HepG2 (cell line): Measurements from ENCODE around the gene MMS19. TPM values are rescaled to one million over a fixed set of nuclear protein-coding genes. Genes with fewer than 3 reads are reported as not detected.

Source experiments
- ARID4A ChIP-seq: sonication (generic); formaldehyde crosslinking; IDR thresholded peaks from 2 replicates; pipeline ENCODE4 v1.5.0; 2020; ENCODE audit warnings: mild to moderate bottlenecking, missing genetic modification reagents, borderline replicate concordance
- CC2D1A ChIP-seq: sonication (generic); formaldehyde crosslinking; IDR thresholded peaks from 2 replicates; pipeline ENCODE4 v1.8.1; 2023; ENCODE audit warnings: mild to moderate bottlenecking, missing genetic modification reagents
- FIP1L1 ChIP-seq: fragments of 200-400 bp; formaldehyde crosslinking; IDR thresholded peaks from 2 replicates; pipeline ENCODE4 v1.6.1; 2018; ENCODE audit warnings: low read depth, mild to moderate bottlenecking, low read length, moderate library complexity, borderline replicate concordance; ENCODE audit not compliant: insufficient read depth
- GATAD2A ChIP-seq: IDR thresholded peaks from 2 replicates; pipeline ENCODE4 v1.6.1; 2016
- GTF2F1 ChIP-seq: fragments of 150-350 bp; IDR thresholded peaks from 2 replicates; pipeline ENCODE4 v1.6.1; 2014; ENCODE audit warnings: low read length
- KLF11 ChIP-seq: IDR thresholded peaks from 2 replicates; pipeline ENCODE4 v1.6.1; 2016; ENCODE audit warnings: missing compliant biosample characterization
- MBD4 ChIP-seq: IDR thresholded peaks from 2 replicates; pipeline ENCODE4 v1.6.1; 2012; ENCODE audit warnings: low read length, inconsistent platforms, borderline replicate concordance
- MNT ChIP-seq: fragments of 450-650 bp; IDR thresholded peaks from 2 replicates; pipeline ENCODE4 v1.6.1; 2016
- PATZ1 ChIP-seq: sonication (generic); formaldehyde crosslinking; IDR thresholded peaks from 2 replicates; pipeline ENCODE4 v1.4.0; 2020; ENCODE audit warnings: missing genetic modification reagents
- ZKSCAN5 ChIP-seq: sonication (generic); formaldehyde crosslinking; IDR thresholded peaks from 2 replicates; pipeline ENCODE4 v1.5.1; 2020; ENCODE audit warnings: mild to moderate bottlenecking, missing genetic modification reagents
- ZNF331 ChIP-seq: sonication (generic); formaldehyde crosslinking; IDR thresholded peaks from 2 replicates; pipeline ENCODE4 v1.4.0; 2020; ENCODE audit warnings: missing genetic modification reagents
- ZNF678 ChIP-seq: sonication (generic); formaldehyde crosslinking; IDR thresholded peaks from 2 replicates; pipeline ENCODE4 v1.4.0; 2020; ENCODE audit warnings: mild to moderate bottlenecking, missing genetic modification reagents
- polyA plus RNA-seq, 8 experiments: library from polyadenylated mRNA; depleted of rRNA in 3 of 8; stranded (reverse) in 7 of 8; unstranded in 1 of 8; fragments of >200 nt; fragmentation: Illumina TruSeq in 4 of 8; extraction: Trizol in 4 of 8; gene quantifications; 2 replicates each; pipeline versions ENCODE4 v1.2.1 to v1.2.3, GENCODE V29; 2011 to 2016; ENCODE audit warnings: low read depth in 4 of 8, missing spikeins in 1 of 8, mixed read lengths in 1 of 8; ENCODE audit not compliant: insufficient read depth in 1 of 8
- total RNA-seq, 5 experiments: library from RNA; depleted of rRNA; stranded (reverse); fragments of >200 nt; fragmentation: Illumina TruSeq; extraction: Trizol; gene quantifications; 2 replicates each; pipeline ENCODE4 v1.2.3, GENCODE V29; 2016; ENCODE audit warnings: low read depth in 1 of 5
- TF ChIP-seq, protein P1 (sequence below): sonication (generic); formaldehyde crosslinking; conservative IDR thresholded peaks from 2 replicates; pipeline ENCODE4 v1.4.0; 2020; ENCODE audit warnings: missing genetic modification reagents
- TF ChIP-seq, protein P2 (sequence below): sonication (generic); formaldehyde crosslinking; IDR thresholded peaks from 2 replicates; pipeline ENCODE4 v1.8.0; 2022; ENCODE audit warnings: mild to moderate bottlenecking, missing genetic modification reagents, borderline replicate concordance
- TF ChIP-seq, protein P3 (sequence below): sonication (generic); formaldehyde crosslinking; conservative IDR thresholded peaks from 2 replicates; pipeline ENCODE4 v1.5.0; 2020; ENCODE audit warnings: missing genetic modification reagents

MMS19 gene
- total and polyA plus RNA-seq, 2 of the 13 experiments (the other 11 are each of a cell fraction or from before 2014, with no cell fraction given), result 76.4 to 107 TPM

DNA sequence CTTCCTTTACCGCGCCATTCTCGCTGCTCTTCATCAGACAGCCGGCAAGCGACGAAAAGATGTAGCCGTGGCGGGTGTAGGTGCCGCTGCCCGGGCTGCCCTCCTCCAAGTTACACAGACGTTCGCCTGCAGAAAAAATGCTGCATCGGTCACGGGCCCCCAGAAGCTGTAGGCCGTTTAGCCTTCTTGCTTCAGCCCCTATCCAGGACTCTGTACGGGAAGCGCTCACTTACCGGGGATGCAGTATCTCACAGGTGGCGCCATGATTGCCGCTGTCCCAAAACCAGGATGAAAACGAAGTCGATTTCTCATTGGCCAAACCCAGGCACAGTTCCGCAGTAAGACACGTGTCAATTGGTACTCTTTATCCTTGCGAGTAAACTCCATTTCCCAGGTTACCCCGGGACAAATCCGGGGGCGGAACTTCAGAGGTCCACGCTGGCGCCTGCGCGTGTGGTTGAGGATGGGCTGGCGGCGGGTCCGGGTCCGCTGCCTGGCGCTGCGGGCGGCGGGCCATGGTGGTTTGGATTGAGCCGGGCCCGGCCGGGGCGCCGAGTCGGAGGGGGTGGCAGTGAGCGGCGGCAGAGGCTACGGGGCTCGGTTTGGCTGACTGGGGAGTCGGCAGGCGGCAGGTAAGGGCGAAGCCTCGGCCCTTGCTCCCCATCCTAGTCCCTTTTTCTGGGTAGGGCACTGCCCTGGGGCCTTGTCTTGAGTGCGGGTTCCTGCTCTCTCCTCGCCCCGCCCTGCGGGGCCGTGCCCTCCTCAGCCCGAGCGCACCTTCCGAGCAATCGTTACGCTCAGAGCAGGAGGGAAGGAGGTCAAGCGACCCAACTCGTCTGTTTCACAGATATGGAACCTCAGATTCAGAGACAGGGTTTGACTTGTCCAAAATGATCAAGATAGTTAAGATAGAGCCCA, 52.2 kb downstream of the MMS19 start, which contains the start of the genes EXOSC1 and ZDHHC16 (continued):
- TF ChIP-seq, protein P1, sequence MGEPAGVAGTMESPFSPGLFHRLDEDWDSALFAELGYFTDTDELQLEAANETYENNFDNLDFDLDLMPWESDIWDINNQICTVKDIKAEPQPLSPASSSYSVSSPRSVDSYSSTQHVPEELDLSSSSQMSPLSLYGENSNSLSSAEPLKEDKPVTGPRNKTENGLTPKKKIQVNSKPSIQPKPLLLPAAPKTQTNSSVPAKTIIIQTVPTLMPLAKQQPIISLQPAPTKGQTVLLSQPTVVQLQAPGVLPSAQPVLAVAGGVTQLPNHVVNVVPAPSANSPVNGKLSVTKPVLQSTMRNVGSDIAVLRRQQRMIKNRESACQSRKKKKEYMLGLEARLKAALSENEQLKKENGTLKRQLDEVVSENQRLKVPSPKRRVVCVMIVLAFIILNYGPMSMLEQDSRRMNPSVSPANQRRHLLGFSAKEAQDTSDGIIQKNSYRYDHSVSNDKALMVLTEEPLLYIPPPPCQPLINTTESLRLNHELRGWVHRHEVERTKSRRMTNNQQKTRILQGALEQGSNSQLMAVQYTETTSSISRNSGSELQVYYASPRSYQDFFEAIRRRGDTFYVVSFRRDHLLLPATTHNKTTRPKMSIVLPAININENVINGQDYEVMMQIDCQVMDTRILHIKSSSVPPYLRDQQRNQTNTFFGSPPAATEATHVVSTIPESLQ (CRISPR knock-in tag), result no peak
- no peak for TF ChIP-seq ZKSCAN5 (CRISPR knock-in tag)
- TF ChIP-seq ZNF678 (CRISPR knock-in tag), result no peak
- TF ChIP-seq PATZ1 (CRISPR knock-in tag), result peak; percentile 22; the same call in 1 of the 2 replicates
- no peak for TF ChIP-seq CC2D1A (CRISPR knock-in tag)
- TF ChIP-seq, protein P2, sequence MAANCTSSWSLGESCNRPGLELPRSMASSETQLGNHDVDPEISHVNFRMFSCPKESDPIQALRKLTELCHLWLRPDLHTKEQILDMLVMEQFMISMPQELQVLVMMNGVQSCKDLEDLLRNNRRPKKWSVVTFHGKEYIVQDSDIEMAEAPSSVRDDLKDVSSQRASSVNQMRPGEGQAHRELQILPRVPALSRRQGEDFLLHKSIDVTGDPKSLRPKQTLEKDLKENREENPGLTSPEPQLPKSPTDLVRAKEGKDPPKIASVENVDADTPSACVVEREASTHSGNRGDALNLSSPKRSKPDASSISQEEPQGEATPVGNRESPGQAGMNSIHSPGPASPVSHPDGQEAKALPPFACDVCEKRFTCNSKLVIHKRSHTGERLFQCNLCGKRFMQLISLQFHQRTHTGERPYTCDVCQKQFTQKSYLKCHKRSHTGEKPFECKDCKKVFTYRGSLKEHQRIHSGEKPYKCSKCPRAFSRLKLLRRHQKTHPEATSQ, result peak; percentile 68; the same call in 1 of the 2 replicates
- peak; percentile 51; the same call in 1 of the 2 replicates for TF ChIP-seq ZNF331
- TF ChIP-seq ARID4A (CRISPR knock-in tag), result peak; percentile 87
- peak; percentile 17; the same call in 1 of the 2 replicates for TF ChIP-seq GATAD2A
- peak; percentile 80 for TF ChIP-seq MNT
- TF ChIP-seq FIP1L1, result no peak
- no peak for TF ChIP-seq GTF2F1
- TF ChIP-seq KLF11 (CRISPR knock-in tag), result no peak
- no peak for TF ChIP-seq MBD4
- TF ChIP-seq, protein P3, sequence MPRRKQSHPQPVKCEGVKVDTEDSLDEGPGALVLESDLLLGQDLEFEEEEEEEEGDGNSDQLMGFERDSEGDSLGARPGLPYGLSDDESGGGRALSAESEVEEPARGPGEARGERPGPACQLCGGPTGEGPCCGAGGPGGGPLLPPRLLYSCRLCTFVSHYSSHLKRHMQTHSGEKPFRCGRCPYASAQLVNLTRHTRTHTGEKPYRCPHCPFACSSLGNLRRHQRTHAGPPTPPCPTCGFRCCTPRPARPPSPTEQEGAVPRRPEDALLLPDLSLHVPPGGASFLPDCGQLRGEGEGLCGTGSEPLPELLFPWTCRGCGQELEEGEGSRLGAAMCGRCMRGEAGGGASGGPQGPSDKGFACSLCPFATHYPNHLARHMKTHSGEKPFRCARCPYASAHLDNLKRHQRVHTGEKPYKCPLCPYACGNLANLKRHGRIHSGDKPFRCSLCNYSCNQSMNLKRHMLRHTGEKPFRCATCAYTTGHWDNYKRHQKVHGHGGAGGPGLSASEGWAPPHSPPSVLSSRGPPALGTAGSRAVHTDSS (CRISPR knock-in tag), result no peak
